AG10803 (cell line): ENCODE measurements around the gene BCAR3.

ENCODE experiments used
- DNase-seq: peaks from one replicate; pipeline ENCODE4 v3.0.0; 2010; ENCODE audit warnings: low read depth
- H3K4me3 ChIP-seq: 2 replicates; pipeline ENCODE4 v1.5.1; 2011; ENCODE audit warnings: mild to moderate bottlenecking, low read length, control low read depth
- TF ChIP-seq, protein P1 (sequence below): conservative IDR thresholded peaks from 2 replicates; pipeline ENCODE4 v1.5.1; 2011; ENCODE audit warnings: mild to moderate bottlenecking, low read length, control low read depth, inconsistent platforms

The BCAR3 gene

DNA sequence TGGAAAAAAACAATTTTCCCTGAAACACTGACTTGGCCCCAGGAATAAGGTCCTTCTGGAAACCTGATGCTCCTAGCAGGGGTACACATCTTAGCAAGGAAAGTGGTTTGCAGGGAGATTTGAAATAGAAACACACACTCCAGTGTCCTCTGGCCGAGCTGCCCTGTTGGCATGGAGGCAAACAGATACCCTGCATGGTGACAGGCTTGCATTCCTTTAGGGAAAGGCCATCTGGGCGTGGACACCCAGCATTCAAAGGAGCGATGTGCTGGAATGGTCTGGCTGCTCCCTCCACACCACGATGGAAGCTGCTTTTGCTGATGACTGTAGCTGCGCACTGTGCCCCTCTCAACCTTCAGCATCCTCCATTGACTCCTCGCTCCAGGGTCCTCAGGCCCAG is 41.5 kb upstream of the BCAR3 start:
- TF ChIP-seq, protein P1, sequence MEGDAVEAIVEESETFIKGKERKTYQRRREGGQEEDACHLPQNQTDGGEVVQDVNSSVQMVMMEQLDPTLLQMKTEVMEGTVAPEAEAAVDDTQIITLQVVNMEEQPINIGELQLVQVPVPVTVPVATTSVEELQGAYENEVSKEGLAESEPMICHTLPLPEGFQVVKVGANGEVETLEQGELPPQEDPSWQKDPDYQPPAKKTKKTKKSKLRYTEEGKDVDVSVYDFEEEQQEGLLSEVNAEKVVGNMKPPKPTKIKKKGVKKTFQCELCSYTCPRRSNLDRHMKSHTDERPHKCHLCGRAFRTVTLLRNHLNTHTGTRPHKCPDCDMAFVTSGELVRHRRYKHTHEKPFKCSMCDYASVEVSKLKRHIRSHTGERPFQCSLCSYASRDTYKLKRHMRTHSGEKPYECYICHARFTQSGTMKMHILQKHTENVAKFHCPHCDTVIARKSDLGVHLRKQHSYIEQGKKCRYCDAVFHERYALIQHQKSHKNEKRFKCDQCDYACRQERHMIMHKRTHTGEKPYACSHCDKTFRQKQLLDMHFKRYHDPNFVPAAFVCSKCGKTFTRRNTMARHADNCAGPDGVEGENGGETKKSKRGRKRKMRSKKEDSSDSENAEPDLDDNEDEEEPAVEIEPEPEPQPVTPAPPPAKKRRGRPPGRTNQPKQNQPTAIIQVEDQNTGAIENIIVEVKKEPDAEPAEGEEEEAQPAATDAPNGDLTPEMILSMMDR: no peak
- DNase-seq: peak; percentile 47
- no peak overlapping the region for H3K4me3 ChIP-seq

- DNase-seq: no peak
- no peak overlapping the region for H3K4me3 ChIP-seq
- TF ChIP-seq, protein P1: no peak
Measured at GRCh38 chr1:93722081-93723031, 40.7 kb upstream of the BCAR3 start.

GRCh38 chr1:93720956-93721626 is 39.5 kb upstream of the BCAR3 start:
- no peak overlapping the region for H3K4me3 ChIP-seq
- TF ChIP-seq, protein P1: no peak
- no peak for DNase-seq

GRCh38 chr1:93717640-93718039 is 36.0 kb upstream of the BCAR3 start:
- TF ChIP-seq, protein P1: no peak
- H3K4me3 ChIP-seq: no peak overlapping the region

DNA sequence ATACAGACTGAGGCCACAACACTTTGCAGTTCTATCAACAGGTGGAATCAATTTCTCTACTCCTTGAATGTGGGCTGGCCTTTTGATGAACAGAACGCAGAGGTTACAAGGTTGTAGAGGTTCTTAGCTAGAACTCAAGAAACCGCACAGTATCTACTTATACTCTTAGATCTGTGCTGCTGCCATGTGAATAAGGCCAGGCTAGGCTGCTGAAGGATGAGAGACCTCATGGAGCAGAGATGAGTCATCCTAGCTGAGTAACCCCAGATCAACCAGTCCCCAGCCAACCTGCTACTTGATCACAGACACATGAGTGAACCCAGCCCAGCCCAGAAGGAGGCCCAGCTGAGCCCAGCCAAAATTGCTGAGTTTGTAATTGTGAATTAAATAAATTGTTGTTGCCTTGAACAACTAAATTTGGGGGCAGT is 35.3 kb upstream of the BCAR3 start:
- H3K4me3 ChIP-seq: no peak overlapping the region
- DNase-seq: no peak
- TF ChIP-seq, protein P1: no peak

More at GRCh38 chr1:93717640-93718039, 36.0 kb upstream of the BCAR3 start:
- no peak for DNase-seq

GRCh38 chr1:93716163-93716562 is 34.5 kb upstream of the BCAR3 start:
- no peak overlapping the region for H3K4me3 ChIP-seq
- no peak for DNase-seq
- TF ChIP-seq, protein P1: no peak
